ENCODE measurements around the gene TAS2R31.

The TAS2R31 gene

GRCh38 chr12:10994307-10994706 lies 36.9 kb downstream of the TAS2R31 start:
- DNase-seq: no peak

- no peak for DNase-seq
Measured at GRCh38 chr12:10989107-10989506, 42.1 kb downstream of the TAS2R31 start.

GRCh38 chr12:10986812-10987211 lies 44.4 kb downstream of the TAS2R31 start, which contains the start of gene TAS2R50:
TSS of gene TAS2R50 (minus strand) at chr12:10986912. CDS start at chr12:10986860, 52 bp downstream.
- no peak for DNase-seq

- DNase-seq: no peak
Measured at GRCh38 chr12:10982244-10982643, 49.0 kb downstream of the TAS2R31 start.
